BJ (cell line): ENCODE results near the gene UROC1. TPM values are rescaled to one million over a fixed set of nuclear protein-coding genes. Genes with fewer than 3 reads are reported as not detected.

Experiments
- CTCF ChIA-PET: fragments of 350-600 bp; formaldehyde crosslinking; extraction: SDS; loops from one replicate; lab custom pipeline; 2021; ENCODE audit warnings: antibody characterized with exemption, inconsistent platforms; lab: Yijun Ruan, JAX
- POLR2A ChIA-PET: fragments of 300-600 bp; sonication (Branson Sonifier 250); formaldehyde crosslinking; extraction: SDS; loops from one replicate; lab custom pipeline; 2021; ENCODE audit warnings: antibody characterized with exemption; lab: Charles Lee
- DNase-seq: peaks from one replicate; pipeline ENCODE4 v3.0.0-alpha.2; 2011; ENCODE audit warnings: low read depth
- H3K27me3 ChIP-seq: 2 replicates; pipeline ENCODE4 v1.6.0; 2011; ENCODE audit warnings: low read length; ENCODE audit not compliant: control insufficient read depth, insufficient read depth
- H3K36me3 ChIP-seq: 2 replicates; pipeline ENCODE4 v1.5.1; 2011; ENCODE audit warnings: low read length; ENCODE audit not compliant: control insufficient read depth, insufficient read depth
- H3K4me3 ChIP-seq: 2 replicates; pipeline ENCODE4 v1.5.1; 2011; ENCODE audit warnings: low read depth, mild to moderate bottlenecking, control low read depth, low read length
- polyA plus RNA-seq: library from polyadenylated mRNA; depleted of rRNA; stranded (reverse); fragments of >200 nt; gene quantifications from 2 replicates; pipeline ENCODE4 v1.2.3, GENCODE V29; 2011
- TF ChIP-seq, protein P1 (sequence below): IDR thresholded peaks from 2 replicates; pipeline ENCODE4 v1.5.1; 2011; ENCODE audit warnings: low read depth, mild to moderate bottlenecking, control low read depth, inconsistent platforms, low read length, moderate library complexity; ENCODE audit not compliant: insufficient read depth

Gene UROC1
- polyA plus RNA-seq, 1 experiment: not detected

DNA sequence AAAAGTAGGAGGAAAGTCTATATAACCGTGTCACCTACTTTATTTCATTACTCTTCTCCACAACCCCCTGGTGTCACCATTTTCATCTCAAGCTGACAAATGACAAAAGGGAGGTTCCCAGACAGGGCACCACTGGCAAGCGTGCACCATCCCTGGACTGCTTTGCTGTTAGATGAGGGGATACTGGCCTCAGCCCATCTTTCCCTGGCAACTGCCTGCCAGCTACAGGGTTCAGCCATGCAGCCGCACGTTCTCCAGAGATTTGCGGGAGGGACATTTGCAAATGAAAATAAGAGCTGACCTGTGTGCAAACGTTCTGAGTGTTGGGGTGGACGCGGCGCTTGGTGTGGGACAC is 660 bp downstream of the UROC1 start:
- ChIA-PET POLR2A (no interaction called here), CTCF (no interaction called here)
- H3K27me3 ChIP-seq: peaks cover 3% of the 10 kb centered on the region
- no peak overlapping the region for H3K4me3 ChIP-seq
- no peaks in the 10 kb centered on the region for H3K36me3 ChIP-seq
- TF ChIP-seq, protein P1, sequence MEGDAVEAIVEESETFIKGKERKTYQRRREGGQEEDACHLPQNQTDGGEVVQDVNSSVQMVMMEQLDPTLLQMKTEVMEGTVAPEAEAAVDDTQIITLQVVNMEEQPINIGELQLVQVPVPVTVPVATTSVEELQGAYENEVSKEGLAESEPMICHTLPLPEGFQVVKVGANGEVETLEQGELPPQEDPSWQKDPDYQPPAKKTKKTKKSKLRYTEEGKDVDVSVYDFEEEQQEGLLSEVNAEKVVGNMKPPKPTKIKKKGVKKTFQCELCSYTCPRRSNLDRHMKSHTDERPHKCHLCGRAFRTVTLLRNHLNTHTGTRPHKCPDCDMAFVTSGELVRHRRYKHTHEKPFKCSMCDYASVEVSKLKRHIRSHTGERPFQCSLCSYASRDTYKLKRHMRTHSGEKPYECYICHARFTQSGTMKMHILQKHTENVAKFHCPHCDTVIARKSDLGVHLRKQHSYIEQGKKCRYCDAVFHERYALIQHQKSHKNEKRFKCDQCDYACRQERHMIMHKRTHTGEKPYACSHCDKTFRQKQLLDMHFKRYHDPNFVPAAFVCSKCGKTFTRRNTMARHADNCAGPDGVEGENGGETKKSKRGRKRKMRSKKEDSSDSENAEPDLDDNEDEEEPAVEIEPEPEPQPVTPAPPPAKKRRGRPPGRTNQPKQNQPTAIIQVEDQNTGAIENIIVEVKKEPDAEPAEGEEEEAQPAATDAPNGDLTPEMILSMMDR: no peak
- no peak for DNase-seq

DNA sequence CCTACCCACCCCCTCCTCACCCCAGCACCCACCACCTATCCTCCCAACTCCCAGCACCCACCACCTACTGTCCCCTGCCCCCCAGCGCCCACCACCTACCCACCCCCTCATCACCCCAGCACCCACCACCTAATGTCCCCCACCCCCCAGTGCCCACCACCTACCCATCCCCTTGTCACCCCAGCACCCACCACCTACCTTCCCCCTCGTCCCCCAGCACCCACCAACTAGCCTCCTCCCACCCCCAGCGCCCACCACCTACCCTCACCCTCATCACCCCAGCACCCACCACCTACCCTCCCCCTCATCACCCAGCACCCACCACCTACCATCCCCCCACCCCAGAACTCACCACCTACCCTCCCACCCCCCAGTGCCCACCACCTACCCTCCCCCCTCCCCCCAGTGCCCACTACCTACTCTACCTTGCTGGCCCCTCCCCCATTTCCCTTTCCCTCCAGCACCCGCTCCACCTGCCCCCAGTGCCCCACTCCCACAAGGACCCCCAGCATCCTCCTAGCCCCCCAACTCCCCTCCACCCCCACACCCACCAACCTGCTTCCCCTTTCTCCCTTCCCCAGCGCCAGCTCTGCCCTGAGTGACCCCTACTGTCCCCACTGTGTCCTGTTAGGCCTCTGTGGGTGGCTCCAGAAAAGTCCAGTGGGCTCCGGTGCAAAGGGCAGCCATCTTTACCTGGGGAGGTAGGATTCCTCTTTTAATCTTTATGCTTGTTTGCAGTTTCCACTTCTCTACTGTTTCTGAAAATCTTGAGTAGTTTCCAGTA is 1.2 kb downstream of the UROC1 start:
- H3K4me3 ChIP-seq: no peak overlapping the region
- ChIA-PET POLR2A (no interaction called here), CTCF (no interaction called here)
- peaks cover 3% of the 10 kb centered on the region for H3K27me3 ChIP-seq
- TF ChIP-seq, protein P1: no peak
- no peak for DNase-seq
- no peaks in the 10 kb centered on the region for H3K36me3 ChIP-seq

DNA sequence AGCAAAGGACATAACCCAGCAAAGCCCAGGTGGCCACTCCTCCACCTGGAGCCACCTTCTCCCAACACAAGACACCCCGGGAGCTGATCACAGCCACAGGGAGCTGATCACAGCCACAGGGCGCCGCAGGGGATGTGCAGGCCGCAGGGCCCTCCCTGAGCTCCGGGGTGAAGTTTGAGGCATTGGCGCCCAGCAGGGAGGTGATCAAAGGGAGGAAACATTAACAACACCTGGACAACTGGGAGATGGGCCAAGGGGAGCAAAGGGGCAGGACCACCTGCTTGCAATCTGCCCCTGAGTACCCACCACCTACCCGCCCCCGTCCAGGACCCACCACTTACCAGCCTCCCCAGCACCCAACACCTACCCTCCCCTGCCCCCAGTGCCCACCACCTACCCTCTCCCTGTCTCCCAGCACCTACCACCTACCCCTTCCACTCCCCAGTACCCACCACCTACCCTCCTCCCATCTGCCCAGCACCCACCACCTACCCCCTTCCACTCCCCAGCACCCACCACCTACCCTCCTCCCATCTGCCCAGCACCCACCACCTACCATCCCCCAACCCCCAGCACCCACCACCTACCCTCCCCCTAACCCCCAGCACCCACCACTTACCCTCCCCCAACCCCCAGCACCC is 2.4 kb downstream of the UROC1 start:
- DNase-seq: no peak
- no peak overlapping the region for H3K4me3 ChIP-seq
- POLR2A ChIA-PET: no interaction called here
- no peaks in the 10 kb centered on the region for H3K36me3 ChIP-seq
- CTCF ChIA-PET: no interaction called here
- H3K27me3 ChIP-seq: peaks cover 3% of the 10 kb centered on the region
- TF ChIP-seq, protein P1: no peak

DNA sequence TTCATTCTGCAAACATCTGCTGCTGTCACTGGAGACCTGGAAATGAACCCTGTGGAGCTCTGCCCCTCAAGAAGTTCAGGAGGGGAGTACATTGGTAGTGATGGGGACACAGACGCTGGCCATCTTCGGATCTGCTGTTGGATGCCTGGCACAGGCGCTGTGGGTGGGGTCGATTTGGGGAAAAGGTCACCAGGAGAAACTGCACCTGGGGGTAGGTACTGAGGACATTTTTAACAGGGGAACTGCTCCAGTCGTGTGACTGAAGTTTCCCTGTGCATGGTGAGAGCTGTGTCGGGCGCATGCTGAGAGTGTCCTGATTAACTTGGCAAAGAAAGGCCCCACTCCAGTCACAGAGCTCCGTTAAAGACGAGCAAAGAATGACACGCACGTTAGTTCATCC is 3.4 kb downstream of the UROC1 start:
- H3K36me3 ChIP-seq: no peaks in the 10 kb centered on the region
- H3K4me3 ChIP-seq: no peak overlapping the region
- peaks cover 3% of the 10 kb centered on the region for H3K27me3 ChIP-seq
- ChIA-PET POLR2A (no interaction called here), CTCF (interaction anchor here (1.0 to 1.1 kb wide), 2 partner anchors 8 to 1034 kb away, joined by 3 to 5 read pairs; no protein-coding TSS in a partner anchor)
- TF ChIP-seq, protein P1: no peak
- no peak for DNase-seq

DNA sequence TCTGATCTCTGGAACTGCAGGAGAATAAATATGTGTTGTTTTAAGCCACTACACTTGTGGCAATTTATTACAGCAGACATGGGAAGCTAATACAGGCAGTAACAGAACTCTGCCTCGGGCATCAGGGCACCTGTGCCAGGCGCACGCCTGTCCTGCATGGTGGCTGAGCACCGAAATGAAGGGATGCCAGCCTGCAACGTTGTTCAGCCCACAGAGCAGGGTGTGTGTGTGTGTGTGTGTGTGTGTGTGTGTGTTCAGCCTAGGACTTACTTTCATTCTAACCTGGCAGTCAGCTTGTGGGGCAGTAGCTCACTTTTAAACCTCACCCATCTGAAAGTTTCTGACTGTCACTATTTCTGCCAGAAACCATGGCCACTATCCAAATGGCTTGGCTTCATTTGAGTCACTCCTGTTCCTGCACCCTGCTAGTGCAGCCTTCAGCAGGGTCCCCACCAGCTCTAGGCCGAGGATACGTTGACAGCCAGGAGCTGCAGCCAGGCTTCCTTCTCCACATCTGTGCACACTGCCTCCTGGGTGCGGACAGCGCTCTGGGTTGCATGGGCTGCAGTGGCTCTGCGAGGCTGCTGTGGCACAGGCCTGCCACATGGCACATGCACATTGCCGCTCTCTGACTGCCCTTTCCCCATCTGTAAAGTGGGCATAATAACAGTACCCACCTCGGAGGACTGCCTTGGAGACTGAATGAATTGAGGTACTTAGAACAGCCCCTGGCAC is 4.5 kb downstream of the UROC1 start:
- Histone ChIP-seq H3K4me3 (no peak overlapping the region), H3K27me3 (peaks cover 2% of the 10 kb centered on the region), H3K36me3 (no peaks in the 10 kb centered on the region)
- TF ChIP-seq, protein P1: no peak
- POLR2A ChIA-PET: interaction anchor here (0.6 kb wide), 1 partner anchor 10 kb away, joined by 3 read pairs; no protein-coding TSS in a partner anchor
- CTCF ChIA-PET: interaction anchor here (0.7 to 1.1 kb wide), 2 partner anchors 9 to 1035 kb away, joined by 3 to 5 read pairs; no protein-coding TSS in a partner anchor
- no peak for DNase-seq
